HG03025 (cell line): ENCODE data around the gene UQCC2.

Source experiments
- ATAC-seq: cut with Tn5 transposase; IDR thresholded peaks from one replicate; pipeline ENCODE4 v1.9.1; 2021; ENCODE audit warnings: mild to moderate bottlenecking, moderate library complexity; ENCODE audit not compliant: unreplicated experiment, low FRiP score

UQCC2 gene

GRCh38 chr6:33679761-33680160 lies 31.7 kb downstream of the UQCC2 start:
- ATAC-seq, result no peak

- no peak for ATAC-seq
These were observed 32.5 kb downstream of the UQCC2 start for GRCh38 chr6:33678932-33679490.

- ATAC-seq, result no peak
These were observed 33.1 kb downstream of the UQCC2 start for GRCh38 chr6:33678233-33678931.

GRCh38 chr6:33677689-33678088 lies 33.8 kb downstream of the UQCC2 start:
- no peak for ATAC-seq

GRCh38 chr6:33677143-33677660 lies 34.3 kb downstream of the UQCC2 start:
- ATAC-seq, result no peak

GRCh38 chr6:33676416-33677142 lies 34.9 kb downstream of the UQCC2 start:
- no peak for ATAC-seq

GRCh38 chr6:33675968-33676367 lies 35.5 kb downstream of the UQCC2 start:
- ATAC-seq, result no peak

GRCh38 chr6:33673851-33674250 lies 37.6 kb downstream of the UQCC2 start:
- no peak for ATAC-seq

GRCh38 chr6:33672808-33673207 lies 38.7 kb downstream of the UQCC2 start:
- no peak for ATAC-seq

GRCh38 chr6:33671744-33672072 lies 39.8 kb downstream of the UQCC2 start:
- no peak for ATAC-seq

GRCh38 chr6:33670971-33671743 lies 40.3 kb downstream of the UQCC2 start:
- ATAC-seq, result no peak

GRCh38 chr6:33670086-33670660 lies 41.3 kb downstream of the UQCC2 start:
- no peak for ATAC-seq

GRCh38 chr6:33668914-33669313 lies 42.6 kb downstream of the UQCC2 start:
- no peak for ATAC-seq

- ATAC-seq, result no peak
These were observed 43.2 kb downstream of the UQCC2 start for GRCh38 chr6:33668328-33668727.

GRCh38 chr6:33667776-33668175 lies 43.7 kb downstream of the UQCC2 start:
- ATAC-seq, result no peak

GRCh38 chr6:33667072-33667471 lies 44.4 kb downstream of the UQCC2 start:
- no peak for ATAC-seq

- no peak for ATAC-seq
These were observed 45.5 kb downstream of the UQCC2 start for GRCh38 chr6:33665957-33666356.

- no peak for ATAC-seq
These were observed 46.9 kb downstream of the UQCC2 start for GRCh38 chr6:33664506-33665057.

- no peak for ATAC-seq
These were observed 47.6 kb downstream of the UQCC2 start for GRCh38 chr6:33663727-33664449.

GRCh38 chr6:33663028-33663427 lies 48.5 kb downstream of the UQCC2 start:
- ATAC-seq, result no peak
